UCSD-AML1 (cell line): ENCODE measurements around the gene WWC1.
"Not testable (repeated sequence)": the region's sequence is repeated elsewhere in the genome, so short reads cannot be mapped to it uniquely, and the experiment has no call there.

ENCODE experiments used
- DNase-seq: peaks from one replicate; lab custom pipeline; 2025; ENCODE audit not compliant: unreplicated experiment; lab: John Stamatoyannopoulos, UW

Gene WWC1

GRCh38 chr5:168430296-168430695 is 138.9 kb downstream of the WWC1 start:
- DNase-seq: no peak

- DNase-seq: no peak
Measured at GRCh38 chr5:168432903-168433302, 141.5 kb downstream of the WWC1 start.

DNA sequence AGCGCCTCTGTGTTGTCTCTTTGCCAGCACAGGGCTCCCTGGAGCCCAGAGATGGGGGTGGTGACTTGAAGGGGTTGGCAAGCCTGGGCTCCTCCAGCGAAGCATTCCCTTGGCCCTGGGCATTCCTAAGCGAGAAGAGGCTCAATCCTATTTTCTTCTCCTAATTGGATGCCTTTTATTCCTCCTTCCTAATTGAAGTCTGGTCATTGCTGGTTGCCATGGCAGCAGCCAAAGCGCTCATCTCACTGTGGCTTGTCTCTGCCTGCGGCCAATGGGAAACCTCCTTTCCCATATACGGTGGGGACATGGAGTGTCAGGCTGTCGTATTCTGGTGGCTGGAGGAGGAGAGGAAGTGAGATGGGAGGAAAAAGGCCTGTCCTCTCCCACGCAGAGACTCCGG is 142.6 kb downstream of the WWC1 start:
- DNase-seq: no peak

- DNase-seq: no peak
Measured at GRCh38 chr5:168434746-168435321, 143.4 kb downstream of the WWC1 start.

DNA sequence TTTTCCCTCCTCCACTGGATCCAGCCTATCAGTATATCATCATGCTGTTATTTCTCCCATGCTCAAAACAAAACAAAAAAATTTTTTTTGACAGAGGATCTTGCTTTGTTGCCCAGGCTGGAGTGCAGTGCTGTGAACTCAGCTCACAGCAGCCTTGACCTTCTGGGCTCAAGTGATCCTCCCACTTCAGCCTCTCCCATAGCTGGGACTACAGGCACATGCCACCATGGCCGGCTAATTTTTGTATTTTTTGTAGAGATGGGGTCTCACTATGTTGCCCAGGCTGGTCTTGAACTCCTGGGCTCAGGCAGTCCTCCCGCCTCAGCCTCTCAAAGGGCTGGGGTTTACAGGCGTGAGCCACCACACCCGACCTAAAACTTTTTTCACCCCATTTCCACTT is 143.9 kb downstream of the WWC1 start:
- not testable (repeated sequence) for DNase-seq

DNA sequence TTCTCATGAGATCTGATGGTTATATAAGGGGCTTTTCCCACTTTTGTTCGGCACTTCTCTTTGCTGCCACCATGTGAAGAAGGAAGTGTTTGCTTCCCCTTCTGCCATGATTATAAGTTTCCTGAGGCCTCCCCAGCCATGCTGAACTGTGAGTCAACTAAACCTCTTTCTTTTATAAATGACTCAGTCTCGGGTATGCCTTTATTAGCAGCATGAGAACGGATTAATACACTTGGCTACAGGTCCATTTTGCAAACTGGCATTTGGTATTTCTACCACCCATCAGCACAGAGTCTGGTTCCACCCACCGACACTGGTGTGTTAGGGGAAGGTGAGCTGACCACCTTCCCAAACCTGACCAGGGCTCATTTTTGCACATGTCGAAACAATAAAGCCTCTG is 146.9 kb downstream of the WWC1 start:
- DNase-seq: no peak

DNA sequence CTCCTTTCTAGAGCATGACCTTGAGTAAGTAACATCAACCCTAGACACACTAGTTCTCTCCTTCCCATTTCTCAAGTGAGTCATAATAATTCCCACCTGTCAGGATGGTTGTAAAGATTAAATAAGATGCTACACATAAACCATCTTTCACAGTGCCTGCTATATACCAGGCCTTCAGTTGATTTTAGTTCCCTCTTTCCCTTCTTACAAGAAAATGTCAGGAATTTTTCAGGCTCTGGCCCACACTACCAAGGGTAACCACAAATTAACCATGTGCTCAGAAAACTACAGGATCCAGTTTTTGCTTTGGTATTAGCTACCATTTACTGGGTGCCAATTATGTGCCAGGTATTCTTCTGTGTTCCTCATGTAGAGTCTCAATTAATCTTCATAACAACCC is 152.1 kb downstream of the WWC1 start:
- no peak for DNase-seq

- no peak for DNase-seq
Measured at GRCh38 chr5:168443950-168444700, 152.7 kb downstream of the WWC1 start.

GRCh38 chr5:168446983-168447619 is 155.7 kb downstream of the WWC1 start:
- no peak for DNase-seq

GRCh38 chr5:168447808-168448207 is 156.4 kb downstream of the WWC1 start:
- no peak for DNase-seq

DNA sequence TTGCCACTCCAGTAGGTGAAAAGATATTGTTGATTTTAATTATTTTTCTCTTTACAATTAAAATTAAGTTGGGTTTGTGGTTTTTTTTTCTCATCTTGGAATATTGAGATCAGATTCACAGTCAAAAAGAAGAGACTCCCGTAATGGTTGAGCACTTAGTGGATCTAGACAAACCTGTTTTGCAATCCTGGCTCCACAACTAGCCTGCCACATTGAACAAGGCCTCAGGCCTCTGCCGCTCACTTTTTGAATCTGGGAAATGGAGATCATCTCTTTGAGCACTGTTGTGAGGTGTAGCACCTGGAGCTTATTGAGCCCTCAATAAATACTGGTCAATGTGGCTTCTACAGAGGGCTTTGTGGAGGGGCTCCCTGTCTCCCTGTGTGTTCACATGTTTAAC is 157.7 kb downstream of the WWC1 start:
- no peak for DNase-seq

DNA sequence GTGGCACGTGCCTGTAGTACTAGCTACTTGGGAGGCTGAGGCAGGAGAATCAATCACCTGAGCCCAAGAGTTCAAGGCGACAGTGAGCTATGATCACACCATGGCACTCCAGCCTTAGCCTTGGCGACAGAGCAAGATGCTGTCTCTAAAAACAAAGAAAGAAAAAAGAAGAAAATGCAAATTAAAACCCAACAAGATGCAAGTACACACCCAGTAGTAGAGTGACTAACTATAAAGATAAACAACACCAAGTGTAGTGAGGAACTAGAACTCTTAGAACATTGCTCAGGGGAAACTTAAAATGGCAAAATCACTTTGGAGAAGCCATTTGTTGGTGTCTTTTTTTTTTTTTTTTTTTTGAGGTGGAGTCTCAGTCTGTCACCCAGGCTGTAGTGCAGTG is 160.1 kb downstream of the WWC1 start:
- DNase-seq: no peak

GRCh38 chr5:168455201-168455600 is 163.8 kb downstream of the WWC1 start:
- DNase-seq: no peak

DNA sequence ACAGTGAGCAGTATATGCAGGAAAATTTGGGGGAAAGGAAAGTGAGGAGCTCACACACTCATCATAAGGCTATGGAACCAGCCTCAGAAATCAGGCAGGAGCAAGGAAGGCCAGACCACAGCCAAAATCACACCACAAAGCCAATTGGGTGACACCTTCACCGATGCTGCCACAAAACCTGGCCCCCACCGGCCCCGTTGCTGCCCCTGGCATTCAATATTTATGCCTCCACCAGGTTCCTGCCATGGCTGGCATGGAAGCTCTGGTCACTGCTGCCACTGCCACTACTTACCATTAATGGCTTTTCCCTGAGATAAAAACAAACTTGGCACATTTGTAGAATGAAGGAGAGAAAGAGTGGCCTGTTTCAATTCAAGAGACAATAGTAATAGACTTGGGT is 166.1 kb downstream of the WWC1 start:
- no peak for DNase-seq

DNA sequence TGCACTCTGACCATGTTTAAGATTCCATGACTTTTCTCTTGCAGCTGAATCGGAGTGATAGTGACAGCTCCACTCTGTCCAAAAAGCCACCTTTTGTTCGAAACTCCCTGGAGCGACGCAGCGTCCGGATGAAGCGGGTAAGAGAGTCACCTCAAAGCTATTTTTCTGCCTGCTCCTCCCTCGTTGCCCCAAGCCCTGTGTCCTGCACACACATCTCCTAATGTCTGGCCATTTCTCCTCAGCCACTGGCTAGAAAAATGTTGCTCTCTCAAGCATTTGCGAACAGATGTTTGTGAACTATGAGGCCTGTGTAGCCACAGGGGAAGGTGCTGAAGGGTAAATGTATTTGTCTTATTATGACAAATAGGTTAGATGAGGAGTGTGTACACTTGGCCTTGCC is 169.2 kb downstream of the WWC1 start:
- no peak for DNase-seq

DNA sequence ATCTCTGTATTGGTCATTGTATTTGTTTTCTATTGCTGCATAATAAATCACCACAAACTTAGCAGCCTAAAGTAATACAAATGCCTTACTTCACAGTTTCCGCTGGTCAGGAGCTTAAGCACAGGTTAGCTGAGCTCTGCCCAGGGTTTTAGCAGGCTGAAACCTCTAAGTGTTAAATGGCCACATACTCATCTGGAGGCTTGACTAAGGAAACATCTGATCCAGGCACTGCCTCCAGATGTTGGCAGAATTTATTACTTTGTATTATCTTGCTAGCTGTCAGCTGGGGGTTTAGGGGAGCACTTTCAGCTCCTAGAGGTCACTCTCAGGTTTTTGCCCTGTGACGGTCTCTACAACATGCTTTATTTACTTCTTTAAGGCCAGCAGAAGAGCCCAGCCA is 171.6 kb downstream of the WWC1 start:
- no peak for DNase-seq

DNA sequence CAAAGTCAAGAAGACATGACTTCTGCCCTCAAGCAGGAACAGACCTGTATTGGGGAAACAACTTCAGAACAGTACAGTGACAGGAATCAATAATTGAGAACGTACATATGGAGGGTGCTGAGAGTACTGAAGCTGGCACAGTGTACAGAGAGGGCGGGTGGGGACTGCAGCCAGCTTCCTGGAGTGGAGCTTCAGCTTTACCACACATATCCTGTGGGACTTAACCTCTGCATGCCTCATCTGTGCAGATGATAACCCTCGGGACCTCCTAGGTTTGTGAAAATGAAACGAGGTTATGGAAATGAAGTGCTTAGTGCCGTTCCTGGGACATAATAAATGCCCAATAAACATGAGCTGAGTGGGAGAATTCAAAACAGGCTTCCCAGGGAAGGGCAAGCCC is 172.8 kb downstream of the WWC1 start:
- no peak for DNase-seq

DNA sequence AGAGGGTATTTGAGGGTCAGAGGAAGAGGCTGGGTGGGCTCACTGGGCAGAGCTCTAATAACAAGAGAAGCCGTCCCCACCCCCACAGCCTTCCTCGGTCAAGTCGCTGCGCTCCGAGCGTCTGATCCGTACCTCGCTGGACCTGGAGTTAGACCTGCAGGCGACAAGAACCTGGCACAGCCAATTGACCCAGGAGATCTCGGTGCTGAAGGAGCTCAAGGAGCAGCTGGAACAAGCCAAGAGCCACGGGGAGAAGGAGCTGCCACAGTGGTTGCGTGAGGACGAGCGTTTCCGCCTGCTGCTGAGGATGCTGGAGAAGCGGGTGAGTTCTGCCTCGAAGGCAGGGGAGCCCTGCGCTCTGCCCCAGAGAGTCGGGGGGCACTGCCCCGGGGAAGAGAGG is 173.2 kb downstream of the WWC1 start:
- DNase-seq: no peak

- DNase-seq: no peak
Measured at GRCh38 chr5:168467755-168468330, 176.4 kb downstream of the WWC1 start.

DNA sequence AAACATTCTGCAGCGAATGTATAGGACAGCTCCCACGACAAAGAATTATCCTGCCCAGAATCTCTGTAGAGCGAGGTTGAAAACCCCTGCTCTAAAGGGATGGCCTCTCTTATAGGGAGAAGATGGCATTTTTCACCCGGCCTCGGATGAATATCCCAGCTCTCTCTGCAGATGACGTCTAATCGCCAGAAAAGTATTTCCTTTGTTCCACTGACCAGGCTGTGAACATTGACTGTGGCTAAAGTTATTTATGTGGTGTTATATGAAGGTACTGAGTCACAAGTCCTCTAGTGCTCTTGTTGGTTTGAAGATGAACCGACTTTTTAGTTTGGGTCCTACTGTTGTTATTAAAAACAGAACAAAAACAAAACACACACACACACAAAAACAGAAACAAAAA is 177.4 kb downstream of the WWC1 start:
- DNase-seq: no peak

DNA sequence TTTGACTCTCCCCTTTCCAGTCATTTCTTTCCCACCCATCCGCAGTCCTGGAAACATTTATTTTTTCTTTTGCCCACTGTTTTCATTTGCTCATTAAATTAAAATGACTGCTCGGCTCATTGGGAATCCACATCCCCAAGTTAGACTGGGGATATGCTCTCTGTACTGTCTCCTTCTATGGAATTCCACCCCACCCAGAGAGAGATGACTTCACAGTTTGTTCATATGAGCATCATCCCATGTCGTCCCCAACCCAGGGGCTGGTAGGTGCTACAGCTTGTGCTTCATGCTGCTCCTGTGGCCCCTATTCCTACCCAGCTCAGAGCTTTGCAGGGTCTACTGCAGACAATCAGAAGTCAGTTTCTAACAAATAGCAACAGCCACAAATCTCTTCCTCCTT is 178.4 kb downstream of the WWC1 start:
- DNase-seq: no peak

GRCh38 chr5:168471785-168472184 is 180.3 kb downstream of the WWC1 start:
- no peak for DNase-seq
